ENCODE results near the gene SIDT1.

SIDT1 gene

GRCh38 chr3:113617726-113618125 lies 85.4 kb downstream of the SIDT1 start:
- Histone ChIP-seq H4K20me1 (ENCODE audit: low read depth, low read length) (no peaks in the 10 kb centered on the region), H3K9me3 (ENCODE audit: insufficient read depth, low read length) (no peaks in the 10 kb centered on the region)
- TF ChIP-seq, protein P1, sequence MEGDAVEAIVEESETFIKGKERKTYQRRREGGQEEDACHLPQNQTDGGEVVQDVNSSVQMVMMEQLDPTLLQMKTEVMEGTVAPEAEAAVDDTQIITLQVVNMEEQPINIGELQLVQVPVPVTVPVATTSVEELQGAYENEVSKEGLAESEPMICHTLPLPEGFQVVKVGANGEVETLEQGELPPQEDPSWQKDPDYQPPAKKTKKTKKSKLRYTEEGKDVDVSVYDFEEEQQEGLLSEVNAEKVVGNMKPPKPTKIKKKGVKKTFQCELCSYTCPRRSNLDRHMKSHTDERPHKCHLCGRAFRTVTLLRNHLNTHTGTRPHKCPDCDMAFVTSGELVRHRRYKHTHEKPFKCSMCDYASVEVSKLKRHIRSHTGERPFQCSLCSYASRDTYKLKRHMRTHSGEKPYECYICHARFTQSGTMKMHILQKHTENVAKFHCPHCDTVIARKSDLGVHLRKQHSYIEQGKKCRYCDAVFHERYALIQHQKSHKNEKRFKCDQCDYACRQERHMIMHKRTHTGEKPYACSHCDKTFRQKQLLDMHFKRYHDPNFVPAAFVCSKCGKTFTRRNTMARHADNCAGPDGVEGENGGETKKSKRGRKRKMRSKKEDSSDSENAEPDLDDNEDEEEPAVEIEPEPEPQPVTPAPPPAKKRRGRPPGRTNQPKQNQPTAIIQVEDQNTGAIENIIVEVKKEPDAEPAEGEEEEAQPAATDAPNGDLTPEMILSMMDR (IDR thresholded peaks at IDR 0.05; ENCODE audit: insufficient read depth, low read length, poor library complexity, severe bottlenecking), result no peak
- TF ChIP-seq EZH2phosphoT487 (conservative IDR thresholded peaks at IDR 0.05; ENCODE audit: low read length), result no peak

DNA sequence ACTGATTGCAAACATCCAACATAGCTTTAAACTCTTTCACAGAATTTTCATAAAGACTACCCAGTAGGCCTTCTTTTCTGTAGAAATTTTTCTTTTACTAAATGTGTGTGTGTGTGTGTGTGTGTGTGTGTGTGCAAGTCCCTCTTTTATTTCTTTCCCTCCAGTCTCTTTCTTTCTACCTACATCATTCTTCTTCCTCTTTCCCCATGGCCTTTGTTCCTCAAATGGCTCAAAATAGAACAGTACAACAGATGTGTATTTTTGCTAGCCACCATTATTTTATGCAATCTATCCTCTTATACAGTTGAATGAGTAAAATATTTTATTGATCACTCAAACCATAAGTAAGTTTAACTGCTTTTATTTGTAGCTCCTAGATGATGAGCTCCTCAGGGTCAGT lies 87.7 kb downstream of the SIDT1 start:
- Histone ChIP-seq H2AFZ (ENCODE audit: low read depth, low read length, severe bottlenecking) (no peak overlapping the region), H3K27me3 (ENCODE audit: low read length) (no peaks in the 10 kb centered on the region), H3K36me3 (ENCODE audit: low read length) (no peaks in the 10 kb centered on the region), H3K9me3 (ENCODE audit: insufficient read depth, low read length) (no peaks in the 10 kb centered on the region), H3K4me3 (ENCODE audit: insufficient read depth, low read length, poor library complexity, severe bottlenecking) (no peak overlapping the region), H3K9me2 (replicated peaks; ENCODE audit: insufficient read depth, low read length) (no peaks in the 10 kb centered on the region), H3K27ac (ENCODE audit: low read depth, low read length) (no peak overlapping the region), H3F3A (ENCODE audit: insufficient read depth) (no peaks in the 10 kb centered on the region), H3K4me2 (ENCODE audit: low read depth, low read length, poor library complexity, severe bottlenecking) (no peak overlapping the region), H4K20me1 (ENCODE audit: low read depth, low read length) (no peaks in the 10 kb centered on the region), H3K79me2 (ENCODE audit: insufficient read depth, low read length) (no peaks in the 10 kb centered on the region), H3K9ac (ENCODE audit: low read length) (no peak overlapping the region)
- TF ChIP-seq EZH2phosphoT487 (conservative IDR thresholded peaks at IDR 0.05; ENCODE audit: low read length), result no peak
- TF ChIP-seq, protein P1 (IDR thresholded peaks at IDR 0.05; ENCODE audit: insufficient read depth, low read length, poor library complexity, severe bottlenecking), result no peak

More at GRCh38 chr3:113617726-113618125, 85.4 kb downstream of the SIDT1 start:
- Histone ChIP-seq H3K4me2 (ENCODE audit: low read depth, low read length, poor library complexity, severe bottlenecking) (no peak overlapping the region), H3K9me2 (replicated peaks; ENCODE audit: insufficient read depth, low read length) (no peaks in the 10 kb centered on the region), H3K36me3 (ENCODE audit: low read length) (no peaks in the 10 kb centered on the region), H3K27me3 (ENCODE audit: low read length) (no peaks in the 10 kb centered on the region), H3K79me2 (ENCODE audit: insufficient read depth, low read length) (no peaks in the 10 kb centered on the region), H3F3A (ENCODE audit: insufficient read depth) (no peaks in the 10 kb centered on the region), H3K9ac (ENCODE audit: low read length) (no peak overlapping the region), H3K4me3 (ENCODE audit: insufficient read depth, low read length, poor library complexity, severe bottlenecking) (no peak overlapping the region), H2AFZ (ENCODE audit: low read depth, low read length, severe bottlenecking) (no peak overlapping the region), H3K27ac (ENCODE audit: low read depth, low read length) (no peak overlapping the region)

GRCh38 chr3:113623324-113623723 lies 91.0 kb downstream of the SIDT1 start:
- Histone ChIP-seq H3K27ac (ENCODE audit: low read depth, low read length) (no peak overlapping the region), H3K4me3 (ENCODE audit: insufficient read depth, low read length, poor library complexity, severe bottlenecking) (no peak overlapping the region), H3F3A (ENCODE audit: insufficient read depth) (no peaks in the 10 kb centered on the region), H3K79me2 (ENCODE audit: insufficient read depth, low read length) (no peaks in the 10 kb centered on the region), H3K9me3 (ENCODE audit: insufficient read depth, low read length) (no peaks in the 10 kb centered on the region), H3K36me3 (ENCODE audit: low read length) (no peaks in the 10 kb centered on the region), H3K27me3 (ENCODE audit: low read length) (no peaks in the 10 kb centered on the region), H3K9me2 (replicated peaks; ENCODE audit: insufficient read depth, low read length) (no peaks in the 10 kb centered on the region), H3K9ac (ENCODE audit: low read length) (no peak overlapping the region), H2AFZ (ENCODE audit: low read depth, low read length, severe bottlenecking) (no peak overlapping the region), H3K4me2 (ENCODE audit: low read depth, low read length, poor library complexity, severe bottlenecking) (no peak overlapping the region), H4K20me1 (ENCODE audit: low read depth, low read length) (no peaks in the 10 kb centered on the region)
- TF ChIP-seq EZH2phosphoT487 (conservative IDR thresholded peaks at IDR 0.05; ENCODE audit: low read length), result no peak
- TF ChIP-seq, protein P1 (IDR thresholded peaks at IDR 0.05; ENCODE audit: insufficient read depth, low read length, poor library complexity, severe bottlenecking), result no peak

Measured in SU-DHL-6 (cell line).